Rectal smooth muscle tissue (tissue), 1 donor: ENCODE measurements around the gene CFL2.

Experiments
- H3K27ac ChIP-seq: one replicate; pipeline ENCODE4 v1.7.0; 2013; ENCODE audit warnings: low read depth, low read length, inconsistent platforms
- H3K27me3 ChIP-seq: one replicate; pipeline ENCODE4 v1.7.0; 2013; ENCODE audit warnings: low read length; ENCODE audit not compliant: control insufficient read depth, insufficient read depth
- H3K36me3 ChIP-seq: one replicate; pipeline ENCODE4 v1.7.0; 2013; ENCODE audit warnings: low read length; ENCODE audit not compliant: control insufficient read depth, insufficient read depth
- H3K4me1 ChIP-seq: one replicate; pipeline ENCODE4 v1.7.0; 2013; ENCODE audit warnings: low read length; ENCODE audit not compliant: control insufficient read depth, insufficient read depth
- H3K4me3 ChIP-seq: one replicate; pipeline ENCODE4 v1.7.0; 2013; ENCODE audit warnings: low read length
- H3K9ac ChIP-seq: one replicate; pipeline ENCODE4 v1.7.0; 2013; ENCODE audit warnings: low read length

The CFL2 gene

GRCh38 chr14:34682787-34683321 lies 31.5 kb downstream of the CFL2 start:
- Histone ChIP-seq H3K4me3 (no peak overlapping the region), H3K36me3 (no peaks in the 10 kb centered on the region), H3K27me3 (no peaks in the 10 kb centered on the region), H3K27ac (no peak overlapping the region), H3K4me1 (no peaks in the 10 kb centered on the region), H3K9ac (no peak overlapping the region)

DNA sequence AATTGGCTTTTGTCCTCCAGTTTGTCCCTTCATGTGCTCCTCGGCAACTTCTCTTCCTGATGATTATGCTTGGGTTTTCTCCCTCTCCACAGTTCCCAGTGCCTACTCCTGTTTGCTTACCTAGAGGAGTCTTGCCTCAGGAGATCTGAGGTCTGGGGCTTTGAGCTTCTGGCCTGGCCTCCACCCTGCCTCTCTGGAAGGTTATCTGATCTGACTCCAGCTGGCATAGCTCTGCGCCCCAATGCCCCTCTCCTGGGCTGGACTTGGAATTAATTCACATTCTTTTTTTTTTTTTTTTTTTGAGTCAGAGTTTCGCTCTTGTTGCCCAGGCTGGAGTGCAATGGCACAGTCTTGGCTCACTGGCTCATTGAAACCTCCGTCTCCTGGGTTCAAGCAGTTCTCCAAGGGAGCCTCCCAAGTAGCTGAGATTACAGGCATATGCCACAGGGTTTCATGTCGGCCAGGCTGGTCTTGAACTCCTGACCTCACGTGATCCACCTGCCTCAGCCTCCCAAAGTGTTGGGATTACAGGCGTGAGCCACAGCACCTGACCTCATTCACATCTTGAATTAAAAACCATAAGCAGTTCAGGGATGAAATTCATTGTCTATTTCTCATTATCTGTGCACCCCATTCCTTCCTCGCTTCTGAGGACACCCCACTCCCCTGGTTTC lies 33.5 kb downstream of the CFL2 start:
- no peaks in the 10 kb centered on the region for H3K4me1 ChIP-seq
- H3K27ac ChIP-seq: no peak overlapping the region
- no peaks in the 10 kb centered on the region for H3K36me3 ChIP-seq
- no peak overlapping the region for H3K4me3 ChIP-seq
- H3K27me3 ChIP-seq: no peaks in the 10 kb centered on the region
- H3K9ac ChIP-seq: no peak overlapping the region

GRCh38 chr14:34678735-34679134 lies 35.7 kb downstream of the CFL2 start:
- H3K4me3 ChIP-seq: no peak overlapping the region
- no peaks in the 10 kb centered on the region for H3K4me1 ChIP-seq
- H3K27ac ChIP-seq: no peak overlapping the region
- no peaks in the 10 kb centered on the region for H3K36me3 ChIP-seq
- H3K9ac ChIP-seq: no peak overlapping the region
- H3K27me3 ChIP-seq: no peaks in the 10 kb centered on the region

DNA sequence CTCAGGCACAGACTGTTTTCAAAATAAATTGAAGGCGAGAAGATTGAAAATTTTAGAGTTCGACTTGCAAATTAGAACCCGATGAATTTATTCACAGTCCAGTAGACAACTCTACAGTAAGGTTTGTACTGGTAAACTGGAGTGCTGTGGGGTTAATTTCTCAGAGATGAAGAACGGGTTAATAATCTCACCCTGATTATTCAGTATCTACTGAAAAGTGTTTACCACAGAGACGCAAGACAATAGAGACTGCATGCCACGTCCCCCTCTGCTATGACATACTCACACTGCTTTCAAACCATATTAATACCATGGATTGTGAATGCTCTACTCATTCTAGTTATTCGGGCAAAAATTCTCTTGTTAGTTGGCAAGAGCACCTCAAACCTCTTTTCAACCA lies 36.1 kb downstream of the CFL2 start:
- Histone ChIP-seq H3K4me1 (no peaks in the 10 kb centered on the region), H3K4me3 (no peak overlapping the region), H3K36me3 (no peaks in the 10 kb centered on the region), H3K27ac (no peak overlapping the region), H3K9ac (no peak overlapping the region), H3K27me3 (no peaks in the 10 kb centered on the region)

GRCh38 chr14:34676516-34677211 lies 37.7 kb downstream of the CFL2 start:
- Histone ChIP-seq H3K27ac (no peak overlapping the region), H3K27me3 (no peaks in the 10 kb centered on the region), H3K9ac (no peak overlapping the region), H3K4me1 (no peaks in the 10 kb centered on the region), H3K4me3 (no peak overlapping the region), H3K36me3 (no peaks in the 10 kb centered on the region)

DNA sequence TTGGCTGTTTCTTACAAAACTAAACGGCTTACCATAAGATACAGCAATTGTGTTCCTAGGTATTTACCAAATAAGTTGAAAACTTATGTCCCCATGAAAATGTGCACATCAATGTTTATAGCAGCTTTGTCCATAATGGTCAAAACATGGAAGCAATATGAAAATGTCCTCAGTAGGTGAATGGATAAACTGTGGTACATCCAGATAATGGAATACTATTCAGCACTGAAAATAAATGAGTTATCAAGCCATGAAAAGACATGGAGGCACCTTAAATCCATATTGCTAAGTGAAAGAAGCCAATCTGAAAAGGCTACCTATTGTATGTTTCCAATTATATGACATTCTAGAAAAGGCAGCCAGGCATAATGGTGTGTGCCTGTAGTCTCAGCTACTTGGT lies 40.7 kb downstream of the CFL2 start:
- Histone ChIP-seq H3K27me3 (no peaks in the 10 kb centered on the region), H3K4me1 (no peaks in the 10 kb centered on the region), H3K4me3 (no peak overlapping the region), H3K27ac (no peak overlapping the region), H3K36me3 (no peaks in the 10 kb centered on the region), H3K9ac (no peak overlapping the region)

DNA sequence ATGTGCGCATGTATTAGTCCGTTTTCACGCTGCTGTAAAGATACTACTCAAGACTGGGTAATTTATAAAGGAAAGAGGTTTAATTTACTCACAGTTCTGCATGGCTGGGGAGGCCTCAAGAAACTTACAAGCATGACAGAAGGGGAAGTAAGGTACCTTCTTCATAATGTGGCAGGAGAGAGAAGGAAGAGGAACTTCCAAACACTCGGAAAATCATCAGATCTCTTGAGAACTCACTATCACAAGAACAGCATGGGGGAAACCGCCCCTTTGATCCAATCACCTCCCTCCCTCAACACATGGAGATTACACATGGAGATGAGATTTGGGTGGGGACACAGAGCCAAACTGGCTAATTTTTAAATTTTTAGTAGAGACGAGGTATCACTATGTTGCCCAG lies 42.7 kb downstream of the CFL2 start:
- Histone ChIP-seq H3K9ac (no peak overlapping the region), H3K27ac (no peak overlapping the region), H3K4me1 (no peaks in the 10 kb centered on the region), H3K4me3 (no peak overlapping the region), H3K36me3 (no peaks in the 10 kb centered on the region), H3K27me3 (no peaks in the 10 kb centered on the region)

DNA sequence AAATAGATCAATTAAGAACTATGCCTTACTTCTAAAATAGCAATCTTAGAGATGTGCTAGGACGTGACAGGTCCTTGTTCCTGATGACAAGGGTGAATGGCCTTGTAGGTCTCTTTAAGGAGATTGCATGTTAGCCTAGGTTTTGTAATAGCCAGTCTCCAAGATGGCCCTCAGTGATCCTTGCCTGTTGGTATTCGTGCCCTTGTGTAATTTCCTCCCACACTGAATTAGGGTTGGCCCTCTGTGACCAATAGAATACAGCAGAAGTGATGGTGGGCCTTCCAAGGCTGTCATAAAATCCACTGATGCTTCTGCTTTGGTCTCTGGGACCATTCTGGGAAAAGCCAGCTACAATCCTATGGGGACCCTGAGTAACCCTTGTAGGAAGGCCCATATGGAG lies 46.3 kb downstream of the CFL2 start:
- no peak overlapping the region for H3K4me3 ChIP-seq
- H3K36me3 ChIP-seq: no peaks in the 10 kb centered on the region
- no peak overlapping the region for H3K27ac ChIP-seq
- no peaks in the 10 kb centered on the region for H3K27me3 ChIP-seq
- H3K4me1 ChIP-seq: no peaks in the 10 kb centered on the region
- no peak overlapping the region for H3K9ac ChIP-seq

- H3K27me3 ChIP-seq: no peaks in the 10 kb centered on the region
- no peak overlapping the region for H3K4me3 ChIP-seq
- H3K27ac ChIP-seq: no peak overlapping the region
- no peaks in the 10 kb centered on the region for H3K4me1 ChIP-seq
- H3K9ac ChIP-seq: no peak overlapping the region
- H3K36me3 ChIP-seq: no peaks in the 10 kb centered on the region
Measured at GRCh38 chr14:34667007-34667406, 47.4 kb downstream of the CFL2 start.

- Histone ChIP-seq H3K4me3 (no peak overlapping the region), H3K9ac (no peak overlapping the region), H3K4me1 (no peaks in the 10 kb centered on the region), H3K27me3 (no peaks in the 10 kb centered on the region), H3K27ac (no peak overlapping the region), H3K36me3 (no peaks in the 10 kb centered on the region)
Measured at GRCh38 chr14:34665785-34666435, 48.5 kb downstream of the CFL2 start.

- no peak overlapping the region for H3K9ac ChIP-seq
- no peaks in the 10 kb centered on the region for H3K27me3 ChIP-seq
- H3K4me1 ChIP-seq: no peaks in the 10 kb centered on the region
- no peak overlapping the region for H3K4me3 ChIP-seq
- H3K27ac ChIP-seq: no peak overlapping the region
- H3K36me3 ChIP-seq: no peaks in the 10 kb centered on the region
Measured at GRCh38 chr14:34662561-34663088, 51.8 kb downstream of the CFL2 start.

GRCh38 chr14:34660796-34661195 lies 53.6 kb downstream of the CFL2 start:
- Histone ChIP-seq H3K9ac (no peak overlapping the region), H3K4me3 (no peak overlapping the region), H3K36me3 (no peaks in the 10 kb centered on the region), H3K4me1 (no peaks in the 10 kb centered on the region), H3K27me3 (no peaks in the 10 kb centered on the region), H3K27ac (no peak overlapping the region)
